CD4-positive, alpha-beta T cell treated with Interleukin-15 for 1 hour (primary cell): ENCODE results near the gene MIPEP.
"Not testable (repeated sequence)": the region's sequence is repeated elsewhere in the genome, so short reads cannot be mapped to it uniquely, and the experiment has no call there.

Experiments used
- DNase-seq: peaks from one replicate; pipeline ENCODE4 v3.0.0-alpha.2; 2020

The MIPEP gene

GRCh38 chr13:23884361-23884760, 4.8 kb downstream of the MIPEP start:
- not testable (repeated sequence) for DNase-seq

- DNase-seq = no peak
These were observed 5.9 kb downstream of the MIPEP start for GRCh38 chr13:23883255-23883654.

- not testable (repeated sequence) for DNase-seq
These were observed 7.8 kb downstream of the MIPEP start for GRCh38 chr13:23881402-23881800.

GRCh38 chr13:23880493-23881401, 8.5 kb downstream of the MIPEP start:
- DNase-seq = not testable (repeated sequence)

- no peak for DNase-seq
These were observed 11.9 kb downstream of the MIPEP start for GRCh38 chr13:23877286-23877685.

GRCh38 chr13:23876265-23876664, 12.9 kb downstream of the MIPEP start:
- DNase-seq = no peak

GRCh38 chr13:23871616-23872220, 17.5 kb downstream of the MIPEP start:
- no peak for DNase-seq

- DNase-seq = peak; percentile 17
These were observed 18.7 kb downstream of the MIPEP start for GRCh38 chr13:23870356-23871140.

- no peak for DNase-seq
These were observed 20.7 kb downstream of the MIPEP start for GRCh38 chr13:23868521-23868920.

- no peak for DNase-seq
These were observed 22.1 kb downstream of the MIPEP start for GRCh38 chr13:23867027-23867491.

GRCh38 chr13:23866420-23867026, 22.7 kb downstream of the MIPEP start:
- no peak for DNase-seq

GRCh38 chr13:23865906-23866305, 23.3 kb downstream of the MIPEP start:
- DNase-seq = no peak

GRCh38 chr13:23865026-23865425, 24.2 kb downstream of the MIPEP start:
- no peak for DNase-seq

- DNase-seq = no peak
These were observed 27.9 kb downstream of the MIPEP start for GRCh38 chr13:23861310-23861709.

GRCh38 chr13:23859904-23860303, 29.3 kb downstream of the MIPEP start:
- no peak for DNase-seq

GRCh38 chr13:23859455-23859854, 29.7 kb downstream of the MIPEP start:
- no peak for DNase-seq

GRCh38 chr13:23858546-23858945, 30.7 kb downstream of the MIPEP start:
- no peak for DNase-seq

GRCh38 chr13:23856008-23856750, 33.0 kb downstream of the MIPEP start:
- no peak for DNase-seq

- no peak for DNase-seq
These were observed 33.8 kb downstream of the MIPEP start for GRCh38 chr13:23855360-23855759.

- DNase-seq = no peak
These were observed 36.8 kb downstream of the MIPEP start for GRCh38 chr13:23852351-23852750.

- DNase-seq = no peak
These were observed 38.1 kb downstream of the MIPEP start for GRCh38 chr13:23851106-23851505.

GRCh38 chr13:23850134-23850533, 39.1 kb downstream of the MIPEP start:
- DNase-seq = no peak
